GM11168 (cell line): ENCODE measurements around the gene SCN5A.

Experiments
- in situ Hi-C: fragments of 300-500 bp; cut with MboI; formaldehyde crosslinking; loops from one replicate; pipeline ENCODE4 v1.12.0; 2022; ENCODE audit warnings: low sequenced_read_pairs; ENCODE audit not compliant: unreplicated experiment

SCN5A gene

GRCh38 chr3:38630070-38630469 is 19.4 kb downstream of the SCN5A start:
- in situ Hi-C loops = no loop called here

- in situ Hi-C loops = no loop called here
Measured at GRCh38 chr3:38628835-38629234, 20.7 kb downstream of the SCN5A start.

DNA sequence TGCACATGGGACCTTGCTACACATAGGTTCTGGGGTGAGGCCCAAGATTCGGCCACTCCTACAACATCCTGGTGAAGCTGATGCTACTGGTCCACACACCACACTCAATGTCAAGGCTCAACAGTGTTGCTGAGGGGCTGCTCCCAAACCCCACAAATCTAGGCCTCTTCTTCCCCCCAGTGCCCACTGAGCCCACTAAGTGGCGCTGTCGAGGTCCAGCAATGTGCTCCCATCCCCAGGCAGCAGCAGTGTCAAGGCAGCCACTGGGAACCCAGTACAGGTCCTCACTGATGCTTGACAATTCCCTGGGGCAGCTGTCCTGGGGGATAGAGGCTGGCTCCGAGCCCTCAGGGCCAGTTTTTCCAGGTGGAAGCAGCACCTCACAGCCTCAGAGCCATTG is 21.5 kb downstream of the SCN5A start:
- in situ Hi-C loops = no loop called here

- in situ Hi-C loops = no loop called here
Measured at GRCh38 chr3:38626171-38626570, 23.3 kb downstream of the SCN5A start.

DNA sequence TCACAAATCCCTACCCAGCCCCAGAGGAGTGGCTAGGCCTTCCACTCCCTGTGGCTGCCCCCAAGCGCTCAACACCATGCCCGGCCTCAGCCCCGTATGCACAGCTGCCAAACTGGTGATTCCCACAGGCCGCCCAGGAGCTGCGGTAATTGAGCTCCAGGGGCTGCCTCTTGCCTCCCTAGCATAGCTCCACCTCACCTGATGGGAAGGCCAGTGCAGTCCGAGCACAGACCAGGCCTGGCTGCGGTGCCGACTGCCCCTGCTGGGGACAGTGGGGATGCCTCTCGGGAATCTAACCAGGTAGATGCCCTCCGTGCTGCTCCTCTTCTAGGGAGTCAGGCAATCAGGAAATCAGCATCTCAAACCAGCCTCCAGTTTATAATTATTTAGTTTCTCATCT is 25.9 kb downstream of the SCN5A start:
- in situ Hi-C loops = no loop called here

GRCh38 chr3:38622336-38622735 is 27.2 kb downstream of the SCN5A start:
- in situ Hi-C loops = no loop called here

DNA sequence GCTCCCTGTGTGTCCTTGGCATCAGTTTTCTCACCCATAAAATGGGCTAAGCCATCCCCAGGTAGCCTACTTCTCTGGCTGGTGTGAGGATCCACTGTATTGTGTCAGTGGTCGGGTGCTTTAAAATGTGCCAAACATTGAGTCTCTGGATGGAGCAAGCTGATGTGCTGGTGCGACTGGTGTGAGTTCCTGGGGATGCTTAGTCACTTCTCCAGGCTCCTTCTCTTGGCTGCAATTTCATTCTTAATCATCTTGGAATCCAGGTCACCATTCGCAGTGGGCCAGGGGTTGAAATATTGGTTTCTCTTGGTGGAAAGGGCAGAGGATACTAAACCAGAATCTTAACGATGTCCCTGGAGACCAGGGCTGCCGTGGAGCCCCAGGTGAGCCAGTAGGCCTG is 29.3 kb downstream of the SCN5A start:
- in situ Hi-C loops = no loop called here

DNA sequence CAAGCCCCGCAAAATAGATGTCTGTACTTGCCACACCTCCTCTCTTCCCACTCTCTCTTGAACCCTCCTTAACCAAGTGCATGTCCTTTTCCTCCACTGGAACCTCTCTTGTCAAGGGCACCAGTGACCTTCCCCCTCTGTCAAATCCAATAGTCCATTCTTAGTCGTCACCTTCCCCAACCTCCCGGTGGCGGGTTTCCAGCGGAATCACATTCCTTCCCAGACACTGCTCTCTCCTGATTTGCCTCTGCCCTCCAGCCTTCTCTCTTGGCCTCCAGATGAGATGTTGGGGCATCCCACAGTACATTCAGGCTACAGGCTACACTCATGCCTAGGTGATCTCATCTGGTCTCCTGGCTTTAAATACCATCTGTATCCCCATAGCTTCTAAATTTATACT is 31.1 kb downstream of the SCN5A start:
- in situ Hi-C loops = no loop called here

DNA sequence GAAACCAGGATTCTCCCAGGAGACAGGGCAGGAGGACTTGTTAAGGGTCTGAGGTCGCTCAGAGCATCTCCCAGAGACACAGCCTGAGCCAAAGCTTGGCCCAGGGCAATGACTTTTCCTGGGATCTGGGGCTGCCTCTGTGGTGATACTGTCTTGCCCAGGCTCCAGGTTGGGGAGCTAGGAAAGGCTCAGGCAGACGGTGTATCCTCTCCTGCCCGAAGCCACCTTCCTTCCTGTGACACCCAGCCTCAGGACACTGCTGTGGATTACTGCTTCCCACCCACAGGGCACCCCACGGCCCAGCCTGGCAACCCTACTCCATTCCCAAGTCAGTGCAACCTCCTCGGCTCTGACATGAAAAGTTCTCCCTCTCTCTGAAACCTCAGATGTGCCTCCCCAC is 31.9 kb downstream of the SCN5A start:
- in situ Hi-C loops = no loop called here

GRCh38 chr3:38617137-38617536 is 32.4 kb downstream of the SCN5A start:
- in situ Hi-C loops = no loop called here

DNA sequence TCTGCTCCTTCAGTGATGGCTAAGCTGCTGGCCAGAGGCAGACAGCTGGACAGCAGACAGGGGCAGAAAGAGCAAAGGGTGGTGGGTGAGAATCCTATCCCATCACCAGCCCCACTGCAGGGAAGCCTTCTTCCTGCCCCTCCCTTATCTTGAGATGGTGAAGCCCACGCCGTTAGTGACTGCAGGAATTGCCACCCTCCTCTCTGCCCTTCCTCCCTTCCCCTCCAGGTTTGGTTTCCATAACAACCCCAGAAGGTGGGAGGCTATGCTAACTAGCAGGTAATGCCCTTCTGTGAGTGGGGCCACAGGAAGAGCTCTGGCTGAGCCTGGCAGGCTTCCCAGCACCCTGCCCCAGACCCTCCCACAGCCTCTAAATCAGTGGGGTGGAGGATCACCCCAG is 32.8 kb downstream of the SCN5A start:
- in situ Hi-C loops = no loop called here

GRCh38 chr3:38616111-38616510 is 33.4 kb downstream of the SCN5A start:
- in situ Hi-C loops = no loop called here

DNA sequence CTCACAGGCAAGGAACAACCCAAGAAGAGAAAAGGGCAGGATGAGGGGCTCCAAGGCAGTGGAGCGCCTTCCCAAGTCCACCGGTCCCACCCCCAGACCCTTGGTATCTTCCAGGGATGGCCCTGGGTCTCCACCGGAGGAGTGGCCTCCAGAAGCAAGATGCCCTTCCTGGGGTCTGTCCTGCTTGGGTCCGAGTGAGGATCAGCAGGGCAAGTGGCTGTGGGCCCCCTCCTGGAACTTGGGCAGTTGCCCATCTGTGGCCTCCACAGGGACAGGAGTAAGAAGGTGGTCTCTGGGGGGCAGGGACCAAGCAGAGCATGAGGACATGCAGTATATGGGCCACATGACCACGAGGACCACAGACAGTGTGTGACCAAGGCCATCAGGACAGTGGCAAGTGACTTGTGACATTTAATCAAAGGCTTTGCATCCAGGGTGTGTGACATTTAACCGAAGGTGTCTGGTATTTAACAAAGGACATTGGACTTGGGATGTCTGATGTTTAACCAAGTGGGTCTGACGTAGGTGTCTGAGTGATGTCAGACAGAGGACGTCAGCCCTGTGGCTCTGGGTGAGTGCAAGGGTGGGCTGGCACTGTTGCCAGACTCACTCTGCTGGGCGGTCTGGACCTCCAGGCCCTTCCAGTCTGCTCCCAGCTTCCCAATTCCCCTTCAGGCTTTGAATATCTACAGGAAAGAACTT is 34.7 kb downstream of the SCN5A start:
- in situ Hi-C loops = no loop called here

DNA sequence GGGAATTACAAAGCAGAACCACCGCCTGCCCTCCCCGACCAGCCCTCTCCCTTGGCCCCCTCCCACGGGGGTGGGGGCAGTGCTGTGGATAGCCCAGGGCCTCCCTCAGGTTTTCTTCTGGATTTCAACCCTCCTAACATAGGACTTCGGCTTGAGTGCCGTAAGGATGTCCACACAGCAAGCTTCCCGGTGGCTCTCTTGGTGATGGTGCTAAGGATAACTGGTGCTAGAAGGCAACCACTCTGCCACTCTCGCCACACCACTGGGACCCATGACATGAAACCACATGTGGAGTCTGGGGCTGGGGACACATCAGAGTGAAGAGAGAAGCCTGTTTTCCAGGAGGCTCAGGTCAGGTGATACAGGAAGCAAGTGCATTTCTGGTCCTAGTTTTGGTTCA is 35.4 kb downstream of the SCN5A start:
- in situ Hi-C loops = no loop called here

- in situ Hi-C loops = no loop called here
Measured at GRCh38 chr3:38613426-38613825, 36.1 kb downstream of the SCN5A start.

DNA sequence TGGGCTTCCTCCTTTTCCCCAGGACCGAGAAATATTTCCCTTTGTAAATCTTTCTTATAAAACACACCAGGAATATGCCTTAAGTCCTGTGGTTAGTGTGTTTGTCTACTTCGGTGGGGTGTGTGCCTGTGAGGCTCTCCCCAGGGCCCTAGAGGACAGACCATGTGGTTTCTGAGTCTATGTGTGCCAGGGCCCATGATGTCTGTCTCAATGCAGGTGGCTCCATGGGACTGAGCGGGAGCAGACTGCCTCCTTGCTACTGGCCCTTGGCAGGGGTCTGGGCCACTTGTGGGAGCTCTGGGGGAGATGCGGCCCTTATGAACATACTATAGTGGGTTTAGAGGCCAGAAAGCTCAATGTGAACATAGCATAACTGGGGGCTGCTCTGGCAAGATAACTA is 37.6 kb downstream of the SCN5A start:
- in situ Hi-C loops = no loop called here

DNA sequence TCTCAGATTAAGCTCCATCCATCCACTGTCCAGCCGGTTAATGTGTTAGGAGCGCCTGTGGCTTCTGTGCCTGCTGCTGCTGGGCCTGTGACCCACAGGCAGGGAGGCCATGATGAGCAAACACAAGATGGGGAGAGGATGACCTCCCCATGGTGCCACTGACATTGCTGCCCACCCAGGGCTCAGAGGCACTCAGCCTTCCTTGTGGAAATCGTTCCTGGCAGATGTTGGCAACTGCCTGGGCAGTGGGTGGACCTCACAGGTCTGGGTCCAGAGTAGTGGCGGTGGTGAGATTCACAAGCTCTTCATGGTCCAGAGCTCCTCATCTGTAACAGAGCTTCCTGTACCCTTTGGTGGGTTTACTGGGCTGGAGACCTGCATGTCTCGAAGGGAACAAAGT is 38.6 kb downstream of the SCN5A start:
- in situ Hi-C loops = no loop called here

- in situ Hi-C loops = no loop called here
Measured at GRCh38 chr3:38610436-38610835, 39.1 kb downstream of the SCN5A start.

DNA sequence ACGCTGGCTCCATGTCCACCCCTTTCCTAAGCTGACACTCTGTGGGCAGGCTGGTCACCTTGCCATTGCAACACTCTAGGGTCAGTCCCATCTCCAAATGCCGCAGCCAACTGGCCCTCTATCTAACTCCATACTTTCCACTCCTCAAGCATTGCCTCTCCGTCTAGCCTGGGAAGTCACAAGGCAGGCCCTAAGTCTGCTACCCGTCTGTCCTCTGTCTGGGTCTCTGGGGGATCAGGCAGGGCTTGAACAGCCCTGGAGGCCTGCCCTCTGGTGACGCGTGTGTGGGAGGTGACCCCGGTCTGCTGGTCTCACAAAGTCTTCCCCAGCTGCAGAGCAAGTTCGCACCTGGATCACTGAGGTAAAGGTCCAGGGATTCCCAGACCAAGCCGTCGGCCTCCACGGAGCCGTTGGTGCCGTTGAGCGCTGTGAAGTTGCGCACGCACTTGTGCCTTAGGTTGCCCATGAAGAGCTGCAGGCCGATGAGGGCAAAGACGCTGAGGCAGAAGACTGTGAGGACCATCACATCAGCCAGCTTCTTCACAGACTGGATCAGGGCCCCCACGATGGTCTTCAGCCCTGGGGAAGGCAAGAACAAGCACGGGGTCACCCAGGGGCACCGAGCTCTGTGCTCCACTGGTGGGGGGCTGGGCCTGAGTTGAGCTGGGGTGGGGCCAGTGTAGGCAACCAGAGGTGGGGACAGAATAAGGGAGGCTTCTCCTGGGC is 39.9 kb downstream of the SCN5A start:
- in situ Hi-C loops = no loop called here

DNA sequence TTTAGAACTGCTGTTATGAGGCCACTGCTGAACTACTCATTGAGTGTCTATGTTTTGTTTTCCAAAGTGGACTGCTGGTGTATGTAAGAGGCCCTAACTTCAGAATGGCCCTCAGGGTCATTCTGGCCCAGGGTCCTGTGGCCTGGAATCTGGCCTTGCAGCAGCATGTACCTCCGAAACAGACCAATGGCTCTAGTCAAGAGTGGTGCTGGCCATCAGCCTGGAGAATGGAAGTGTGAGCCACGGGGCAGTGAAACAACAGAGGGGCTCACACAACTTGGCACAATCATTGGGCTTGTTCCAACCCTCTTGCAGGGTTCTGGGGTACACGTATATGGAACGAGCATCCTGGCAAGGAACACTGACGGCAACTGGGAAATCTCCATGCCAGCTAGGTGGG is 40.5 kb downstream of the SCN5A start:
- in situ Hi-C loops = no loop called here

- in situ Hi-C loops = no loop called here
Measured at GRCh38 chr3:38608086-38608775, 41.3 kb downstream of the SCN5A start.
